ENCODE results near the gene DAO. TPM values are rescaled to one million over a fixed set of nuclear protein-coding genes. Genes with fewer than 3 reads are reported as not detected.

Gene DAO
- total and polyA plus RNA-seq, 2 of the 4 experiments (the other 2 are of a cell fraction): not detected

DNA sequence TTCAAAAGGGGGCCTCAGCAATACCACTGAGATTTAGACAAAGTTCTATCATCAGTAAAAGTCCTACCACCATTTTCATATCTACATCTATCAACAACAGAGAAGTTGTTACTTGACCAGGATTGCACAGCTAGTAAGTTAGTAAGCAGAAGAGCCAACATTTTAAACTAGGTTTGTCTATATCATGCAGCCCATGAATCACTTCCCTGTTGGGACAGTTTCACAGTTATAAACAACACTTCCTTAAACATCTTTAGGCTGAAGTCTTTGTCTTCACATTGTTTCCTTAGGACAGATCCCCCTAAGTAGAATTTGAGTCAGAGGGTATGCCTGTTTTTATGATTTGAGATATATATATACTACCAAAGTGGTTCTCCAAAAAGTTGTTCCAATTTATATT, 68.5 kb downstream of the DAO start:
- no peaks in the 10 kb centered on the region for H3K36me3 ChIP-seq (ENCODE audit: control insufficient read depth, insufficient read depth, low read length)
- no peak overlapping the region for H3K9ac ChIP-seq (ENCODE audit: low read depth, low read length)
- no peak overlapping the region for H2AK5ac ChIP-seq (ENCODE audit: low read depth, low read length)
- no peak overlapping the region for H4K5ac ChIP-seq (ENCODE audit: low read depth, low read length)
- dilution Hi-C loops (cut with HindIII; ENCODE audit: low sequenced_read_pairs, unreplicated experiment) (no loop called here), in situ Hi-C loops (cut with MboI; ENCODE audit: low sequenced_read_pairs) (no loop called here), intact Hi-C loops (cut with micrococcal nuclease) (no loop called here)
- no peaks in the 10 kb centered on the region for H3K79me1 ChIP-seq (ENCODE audit: low read depth in 1 of 2, low read length in 2 of 2)
- H3K4ac ChIP-seq (ENCODE audit: low read depth, low read length): no peak overlapping the region
- no peaks in the 10 kb centered on the region; the same call in 1 of the 2 replicates for H3K9me1 ChIP-seq (ENCODE audit: insufficient read depth, low read length)
- ATAC-seq (ENCODE audit: low read depth): no peak
- no peaks in the 10 kb centered on the region for H4K20me1 ChIP-seq (ENCODE audit: insufficient read depth, low read length)
- no peak overlapping the region for H3K23ac ChIP-seq (ENCODE audit: low read depth, low read length)
- no peak overlapping the region for H2BK20ac ChIP-seq (ENCODE audit: low read depth, low read length)
- no peak overlapping the region for H3K4me3 ChIP-seq (ENCODE audit: insufficient read depth, low read depth, low read length)
- no peak overlapping the region for H2AK9ac ChIP-seq (replicated peaks; ENCODE audit: low read depth, low read length, poor library complexity)
- no peak overlapping the region for H2AFZ ChIP-seq (replicated peaks; ENCODE audit: low read length, poor library complexity)
- DNase-seq: no peak
- H3K9me3 ChIP-seq (ENCODE audit: control insufficient read depth, insufficient read depth, low read length): peaks cover 4% of the 10 kb centered on the region; the same call in 1 of the 2 replicates
- no peak overlapping the region for H3K14ac ChIP-seq (replicated peaks; ENCODE audit: low read depth, low read length)
- H2BK5ac ChIP-seq (ENCODE audit: low read depth, low read length, poor library complexity, severe bottlenecking): no peak overlapping the region
- no peak overlapping the region for H3K56ac ChIP-seq (ENCODE audit: extremely low read depth, insufficient read depth, low read length)
- no peak overlapping the region for H4K8ac ChIP-seq (ENCODE audit: low read depth in 2 of 2, low read length in 2 of 2)
- TF ChIP-seq CHD1 (IDR thresholded peaks at IDR 0.05; ENCODE audit: low read depth, low read length): no peak
- TF ChIP-seq, protein P1, sequence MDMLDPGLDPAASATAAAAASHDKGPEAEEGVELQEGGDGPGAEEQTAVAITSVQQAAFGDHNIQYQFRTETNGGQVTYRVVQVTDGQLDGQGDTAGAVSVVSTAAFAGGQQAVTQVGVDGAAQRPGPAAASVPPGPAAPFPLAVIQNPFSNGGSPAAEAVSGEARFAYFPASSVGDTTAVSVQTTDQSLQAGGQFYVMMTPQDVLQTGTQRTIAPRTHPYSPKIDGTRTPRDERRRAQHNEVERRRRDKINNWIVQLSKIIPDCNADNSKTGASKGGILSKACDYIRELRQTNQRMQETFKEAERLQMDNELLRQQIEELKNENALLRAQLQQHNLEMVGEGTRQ (IDR thresholded peaks at IDR 0.05; ENCODE audit: low read depth, low read length): no peak
- TF ChIP-seq, protein P2, sequence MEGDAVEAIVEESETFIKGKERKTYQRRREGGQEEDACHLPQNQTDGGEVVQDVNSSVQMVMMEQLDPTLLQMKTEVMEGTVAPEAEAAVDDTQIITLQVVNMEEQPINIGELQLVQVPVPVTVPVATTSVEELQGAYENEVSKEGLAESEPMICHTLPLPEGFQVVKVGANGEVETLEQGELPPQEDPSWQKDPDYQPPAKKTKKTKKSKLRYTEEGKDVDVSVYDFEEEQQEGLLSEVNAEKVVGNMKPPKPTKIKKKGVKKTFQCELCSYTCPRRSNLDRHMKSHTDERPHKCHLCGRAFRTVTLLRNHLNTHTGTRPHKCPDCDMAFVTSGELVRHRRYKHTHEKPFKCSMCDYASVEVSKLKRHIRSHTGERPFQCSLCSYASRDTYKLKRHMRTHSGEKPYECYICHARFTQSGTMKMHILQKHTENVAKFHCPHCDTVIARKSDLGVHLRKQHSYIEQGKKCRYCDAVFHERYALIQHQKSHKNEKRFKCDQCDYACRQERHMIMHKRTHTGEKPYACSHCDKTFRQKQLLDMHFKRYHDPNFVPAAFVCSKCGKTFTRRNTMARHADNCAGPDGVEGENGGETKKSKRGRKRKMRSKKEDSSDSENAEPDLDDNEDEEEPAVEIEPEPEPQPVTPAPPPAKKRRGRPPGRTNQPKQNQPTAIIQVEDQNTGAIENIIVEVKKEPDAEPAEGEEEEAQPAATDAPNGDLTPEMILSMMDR (conservative IDR thresholded peaks at IDR 0.05; ENCODE audit: low read depth, low read length): no peak
- no peak for TF ChIP-seq RAD21 (IDR thresholded peaks at IDR 0.05; ENCODE audit: low read length)
- no peak for TF ChIP-seq POLR2A (IDR thresholded peaks at IDR 0.05; ENCODE audit: low read depth, low read length)
- TF ChIP-seq MXI1 (IDR thresholded peaks at IDR 0.05; ENCODE audit: borderline replicate concordance, low read depth, low read length): no peak
- no peak for TF ChIP-seq CEBPB (IDR thresholded peaks at IDR 0.05; ENCODE audit: low read depth, low read length)
- TF ChIP-seq MAFK (IDR thresholded peaks at IDR 0.05; ENCODE audit: low read depth, low read length): no peak
- no peak for TF ChIP-seq RFX5 (IDR thresholded peaks at IDR 0.05; ENCODE audit: low read depth, low read length)
- no peak for TF ChIP-seq FOS (IDR thresholded peaks at IDR 0.05; ENCODE audit: low read depth, low read length)
- TF ChIP-seq MAZ (IDR thresholded peaks at IDR 0.05; ENCODE audit: borderline replicate concordance, low read depth, low read length): no peak
- no peak for TF ChIP-seq NFE2L2 (IDR thresholded peaks at IDR 0.05; ENCODE audit: low read depth, low read length)
- TF ChIP-seq BHLHE40 (IDR thresholded peaks at IDR 0.05; ENCODE audit: low read depth, low read length): no peak
- TF ChIP-seq RCOR1 (IDR thresholded peaks at IDR 0.05; ENCODE audit: insufficient replicate concordance, low read length): no peak
- no peak overlapping the region for H3K18ac ChIP-seq (ENCODE audit: low read depth, low read length)
- no peak overlapping the region for H3K4me2 ChIP-seq (ENCODE audit: low read depth, low read length)
- H2BK15ac ChIP-seq (ENCODE audit: low read depth, low read length): no peak overlapping the region
- H3K4me1 ChIP-seq (ENCODE audit: control insufficient read depth, insufficient read depth, low read length): 0 out of 2 replicates have a peak, but pooled peaks cover 1% of the 10 kb centered on the region
- CTCF ChIA-PET: interaction anchor here (2.2 kb wide), 1 partner anchor 145 kb away, joined by 11 read pairs; no protein-coding TSS in a partner anchor
- H2BK120ac ChIP-seq (ENCODE audit: low read depth, low read length): no peak overlapping the region
- H3K27ac ChIP-seq (ENCODE audit: insufficient read depth, low read length): no peak overlapping the region
- no peak overlapping the region for H4K91ac ChIP-seq (ENCODE audit: insufficient read depth, low read depth, low read length)
- POLR2A ChIA-PET (ENCODE audit: unreplicated experiment): no interaction called here
- peaks cover 4% of the 10 kb centered on the region for H3K27me3 ChIP-seq (ENCODE audit: control insufficient read depth, insufficient read depth, low read length)
- no TSS peak for BruUV-seq (replicated peaks)

Measured in IMR-90 (cell line).